ENCODE measurements around the gene ANXA11. TPM values are rescaled to one million over a fixed set of nuclear protein-coding genes. Genes with fewer than 3 reads are reported as not detected.

The ANXA11 gene
- total RNA-seq, 1 donor from 2014 or later, result 306 TPM

DNA sequence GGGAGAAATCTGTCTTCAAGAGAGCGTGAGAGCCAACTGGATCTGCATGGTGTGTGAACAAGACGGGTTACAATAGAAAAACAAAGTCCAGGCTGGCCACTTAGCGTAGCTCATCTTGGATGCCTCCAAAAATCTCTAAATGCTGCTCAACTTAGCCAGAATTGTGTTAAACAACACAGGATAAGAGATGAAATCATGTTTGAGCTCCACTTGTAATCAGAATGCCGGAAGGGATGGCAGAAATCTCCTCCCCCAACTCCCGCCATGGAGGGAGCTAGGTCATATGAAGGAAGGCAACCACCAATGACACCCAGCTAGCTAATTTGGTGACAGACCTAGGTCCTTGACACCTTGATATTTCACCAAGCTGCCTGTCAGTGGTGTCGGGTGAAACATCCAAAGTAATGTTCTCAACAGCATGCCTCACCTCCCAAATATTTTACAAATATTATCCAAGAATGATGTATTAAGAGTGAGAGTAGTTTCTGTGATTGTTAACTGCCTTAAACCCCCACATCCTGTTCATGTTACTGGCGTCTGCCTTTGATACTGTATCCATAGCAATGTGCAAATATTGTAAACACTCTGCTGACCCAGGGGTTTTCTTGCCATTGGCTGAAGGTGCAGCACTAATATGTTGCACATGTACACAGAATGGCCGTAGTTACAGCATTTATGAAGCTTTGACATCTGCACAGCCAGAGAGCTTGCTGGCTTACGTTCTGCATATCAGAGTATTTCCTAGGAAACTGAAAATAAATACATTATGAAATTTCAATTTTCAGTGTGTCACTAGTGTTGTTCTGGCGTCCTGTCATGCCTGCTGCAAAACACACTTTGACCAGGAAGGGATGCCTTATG lies 101.0 kb downstream of the ANXA11 start:
- Histone ChIP-seq H3K9me3 (peaks cover 12% of the 10 kb centered on the region), H3K4me1 (no peaks in the 10 kb centered on the region), H3K27ac (peak overlapping the region; percentile 71), H3K36me3 (no peaks in the 10 kb centered on the region), H3K27me3 (ENCODE audit: low read depth) (no peaks in the 10 kb centered on the region), H3K4me3 (no peak overlapping the region)
- DNase-seq (no peak), ATAC-seq (peak; percentile 86 to 88)
- intact Hi-C loops (cut with DNase I), result no loop called here
- TF ChIP-seq, protein P1, sequence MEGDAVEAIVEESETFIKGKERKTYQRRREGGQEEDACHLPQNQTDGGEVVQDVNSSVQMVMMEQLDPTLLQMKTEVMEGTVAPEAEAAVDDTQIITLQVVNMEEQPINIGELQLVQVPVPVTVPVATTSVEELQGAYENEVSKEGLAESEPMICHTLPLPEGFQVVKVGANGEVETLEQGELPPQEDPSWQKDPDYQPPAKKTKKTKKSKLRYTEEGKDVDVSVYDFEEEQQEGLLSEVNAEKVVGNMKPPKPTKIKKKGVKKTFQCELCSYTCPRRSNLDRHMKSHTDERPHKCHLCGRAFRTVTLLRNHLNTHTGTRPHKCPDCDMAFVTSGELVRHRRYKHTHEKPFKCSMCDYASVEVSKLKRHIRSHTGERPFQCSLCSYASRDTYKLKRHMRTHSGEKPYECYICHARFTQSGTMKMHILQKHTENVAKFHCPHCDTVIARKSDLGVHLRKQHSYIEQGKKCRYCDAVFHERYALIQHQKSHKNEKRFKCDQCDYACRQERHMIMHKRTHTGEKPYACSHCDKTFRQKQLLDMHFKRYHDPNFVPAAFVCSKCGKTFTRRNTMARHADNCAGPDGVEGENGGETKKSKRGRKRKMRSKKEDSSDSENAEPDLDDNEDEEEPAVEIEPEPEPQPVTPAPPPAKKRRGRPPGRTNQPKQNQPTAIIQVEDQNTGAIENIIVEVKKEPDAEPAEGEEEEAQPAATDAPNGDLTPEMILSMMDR (IDR thresholded peaks at IDR 0.05), result no peak

Other genes with a start within 250 kb of the ANXA11 start
- gene TMEM254, start 126.9 kb downstream of the ANXA11 start, total RNA-seq, result 18.6 TPM
- 38.0 TPM for gene PLAC9, start 72.8 kb downstream of the ANXA11 start, total RNA-seq
- 1.0 TPM for gene MAT1A, start 84.1 kb upstream of the ANXA11 start, total RNA-seq
- 0.77 TPM for gene DYDC1, start 151.2 kb upstream of the ANXA11 start, total RNA-seq
- gene DYDC2, start 151.2 kb upstream of the ANXA11 start, total RNA-seq, result 4.2 TPM
- gene PRXL2A, start 203.0 kb upstream of the ANXA11 start, total RNA-seq, result 33.3 TPM
- 169 TPM for gene TSPAN14, start 248.8 kb upstream of the ANXA11 start, total RNA-seq